H1 (cell line): ENCODE results near the gene RIN3. TPM values are rescaled to one million over a fixed set of nuclear protein-coding genes. Genes with fewer than 3 reads are reported as not detected.

ENCODE experiments used
- BCL11A ChIP-seq, 2 experiments: IDR thresholded peaks; one replicate each; pipeline ENCODE4 v1.6.1; 2011; ENCODE audit warnings: low read depth in 2 of 2, low read length in 2 of 2, mild to moderate bottlenecking in 2 of 2
- polyA plus RNA-seq, 7 experiments: library from polyadenylated mRNA; depleted of rRNA in 3 of 7; stranded (reverse) in 5 of 7; unstranded in 2 of 7; fragments of >200 nt in 5 of 7; fragments of 200-250 nt in 2 of 7; gene quantifications; 1 replicate in 5 of 7; 2 replicates in 1 of 7; 4 replicates in 1 of 7; pipeline versions ENCODE4 v1.2.1 to v1.2.3, GENCODE V29; 2011 to 2013; ENCODE audit warnings: missing spikeins in 2 of 7, mixed read lengths in 2 of 7
- total RNA-seq: library from RNA; stranded (reverse); fragmentation: NEBNext Ultra II Directional; extraction: Animal tissue kit (Norgen Biotek cat#: 25700); gene quantifications from 2 replicates; pipeline ENCODE4 v1.2.1, GENCODE V29; 2021

RIN3 gene
- total and polyA plus RNA-seq, 2 of the 8 experiments (the other 6 are each of a cell fraction or from before 2014, with no cell fraction given): 0.59 to 1.5 TPM

DNA sequence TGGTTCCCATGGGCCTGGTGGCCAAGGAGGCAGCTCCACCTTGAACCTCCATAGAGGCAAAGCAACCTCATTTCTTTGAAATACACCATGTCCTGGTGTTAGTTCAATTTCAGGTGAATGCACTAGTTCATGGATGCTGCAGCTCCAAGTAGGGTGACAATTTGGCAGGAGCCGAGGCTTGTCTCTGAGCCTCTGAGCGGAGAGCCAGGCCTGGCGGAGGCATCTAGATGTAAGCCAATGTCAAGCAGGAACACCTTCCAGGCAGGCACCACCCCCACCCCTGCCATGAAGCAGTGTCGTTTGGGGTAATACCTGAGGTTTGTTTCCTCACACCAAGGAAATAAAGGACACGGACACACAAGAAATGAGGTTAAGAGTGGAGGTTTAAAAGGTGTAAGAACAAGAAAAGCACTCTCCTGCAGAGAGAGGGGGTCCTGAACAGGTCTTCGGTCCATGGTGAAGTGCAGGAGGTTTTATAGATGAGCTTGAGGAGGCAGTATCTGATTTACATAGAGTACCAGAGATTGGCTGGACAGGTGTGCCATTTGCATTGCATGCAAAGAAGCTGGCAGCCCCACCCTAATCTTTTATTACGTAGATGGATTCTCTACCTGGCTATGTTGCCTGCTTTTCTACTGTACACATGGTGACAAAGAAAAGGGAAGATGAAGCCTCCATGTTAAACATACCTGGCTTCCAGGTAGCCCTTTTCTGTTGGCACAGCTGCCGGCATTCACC, 60.3 kb downstream of the RIN3 start (continued):
- no peak for TF ChIP-seq BCL11A (IDR thresholded peaks at IDR 0.05; ENCODE audit: low read depth in 2 of 2, low read length in 2 of 2)
